Mesenteric fat pad (tissue), 1 donor: ENCODE measurements around the gene TMEM131. TPM values are rescaled to one million over a fixed set of nuclear protein-coding genes. Genes with fewer than 3 reads are reported as not detected.
A peak's percentile ranks its signal among the peaks of the same experiment; 100 is the strongest.

Experiments used
- DNase-seq: peaks from one replicate; pipeline ENCODE4 v3.0.0-alpha.2; 2020; ENCODE audit warnings: low spot score
- total RNA-seq: library from RNA; stranded (reverse); fragmentation: NEBNext Ultra II Directional; extraction: Animal tissue kit (Norgen Biotek cat#: 25700); gene quantifications from one replicate; pipeline ENCODE4 v1.2.1, GENCODE V29; 2021
- donor health status: DM: yes; HTN: yes; CAD: no.

TMEM131 gene
- total RNA-seq, 1 donor from 2014 or later = 34.8 TPM

GRCh38 chr2:97766567-97766966, 229.2 kb downstream of the TMEM131 start:
- no peak for DNase-seq

DNA sequence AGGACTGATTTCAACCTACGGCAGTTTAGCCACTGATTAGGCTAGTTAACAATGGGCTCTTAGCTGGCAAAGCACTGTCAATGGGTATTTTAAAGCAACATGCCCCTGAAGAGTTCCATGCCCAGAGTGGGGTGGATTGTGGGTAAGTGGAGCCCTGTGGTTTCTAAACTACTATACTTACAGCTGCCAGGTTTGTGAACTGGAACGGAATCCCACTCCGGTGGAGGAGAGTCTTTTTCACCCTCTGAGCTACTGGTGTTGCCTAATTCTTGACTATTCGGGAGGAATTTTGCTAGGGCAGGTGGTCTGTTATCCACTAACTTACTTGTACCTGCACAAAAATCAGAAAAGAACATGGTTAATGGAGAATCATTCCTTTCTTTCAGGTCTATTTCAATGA, 229.8 kb downstream of the TMEM131 start:
- no peak for DNase-seq

GRCh38 chr2:97764559-97765263, 231.0 kb downstream of the TMEM131 start:
- no peak for DNase-seq

DNA sequence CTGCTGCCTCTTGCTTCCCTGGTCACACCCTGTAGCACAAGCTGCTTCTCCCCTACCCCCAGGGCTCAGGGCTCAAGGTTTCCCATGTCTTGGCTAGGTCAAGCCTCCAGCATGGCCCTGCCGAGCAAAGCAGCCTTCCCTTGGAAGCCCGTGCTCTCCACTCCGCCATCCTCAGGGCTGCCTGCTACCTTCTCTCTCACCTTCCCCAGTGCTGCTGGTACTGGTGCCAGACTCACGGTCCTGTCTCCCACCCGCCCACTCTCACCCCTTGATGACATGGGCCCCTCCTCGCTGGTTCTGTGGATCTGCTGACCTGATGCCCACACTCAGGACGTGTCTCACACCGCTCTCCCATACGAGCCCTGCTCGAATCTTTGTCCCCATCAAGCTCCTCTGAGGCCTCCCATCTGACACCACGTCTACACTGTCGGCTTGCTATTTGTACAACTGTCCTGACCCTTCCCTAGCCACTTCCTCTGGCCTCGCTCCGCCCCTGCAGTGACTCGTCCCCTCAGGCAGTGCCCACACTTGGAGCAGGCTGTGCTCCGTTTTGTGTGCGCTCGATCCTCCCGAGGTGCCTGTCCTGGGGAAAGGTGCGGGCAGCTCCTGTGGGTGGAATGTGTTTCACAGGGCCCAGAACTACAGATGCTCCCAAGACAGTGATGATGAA, 232.4 kb downstream of the TMEM131 start:
- DNase-seq = no peak

- DNase-seq = no peak
These were observed 234.6 kb downstream of the TMEM131 start for GRCh38 chr2:97761192-97761591.

GRCh38 chr2:97760480-97761049, 235.2 kb downstream of the TMEM131 start:
- no peak for DNase-seq

DNA sequence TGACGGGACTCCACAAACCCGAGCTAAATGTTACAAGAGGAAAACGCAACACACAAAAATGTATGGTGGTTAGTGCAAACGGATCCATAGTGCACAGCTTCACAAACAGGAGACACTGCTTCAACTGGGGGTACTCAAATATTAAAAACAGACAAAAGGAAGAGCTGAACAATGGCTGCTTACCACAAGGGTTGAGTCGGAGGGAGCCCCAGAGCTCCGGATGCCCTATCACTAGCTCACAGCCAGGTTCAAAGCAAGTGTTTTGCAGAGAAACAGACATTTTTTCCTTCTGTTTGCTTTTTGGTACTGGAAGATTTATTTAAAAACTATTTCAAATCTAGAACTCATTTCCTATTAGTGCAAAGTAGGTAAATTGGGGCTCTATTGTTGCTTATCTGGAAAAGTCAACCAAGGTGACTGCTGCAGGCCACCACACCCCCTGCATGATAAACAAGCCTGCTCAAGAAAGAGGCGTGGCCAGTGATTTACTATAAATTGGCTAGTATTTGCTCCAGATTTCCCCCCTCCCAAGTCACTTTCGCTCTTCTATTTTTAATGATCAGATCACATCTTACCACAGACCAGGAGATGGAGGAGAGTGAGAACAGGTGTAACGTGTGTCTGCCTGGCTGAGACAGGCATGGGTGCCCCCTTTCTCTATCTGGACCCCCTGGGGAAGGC, 235.9 kb downstream of the TMEM131 start:
- no peak for DNase-seq

DNA sequence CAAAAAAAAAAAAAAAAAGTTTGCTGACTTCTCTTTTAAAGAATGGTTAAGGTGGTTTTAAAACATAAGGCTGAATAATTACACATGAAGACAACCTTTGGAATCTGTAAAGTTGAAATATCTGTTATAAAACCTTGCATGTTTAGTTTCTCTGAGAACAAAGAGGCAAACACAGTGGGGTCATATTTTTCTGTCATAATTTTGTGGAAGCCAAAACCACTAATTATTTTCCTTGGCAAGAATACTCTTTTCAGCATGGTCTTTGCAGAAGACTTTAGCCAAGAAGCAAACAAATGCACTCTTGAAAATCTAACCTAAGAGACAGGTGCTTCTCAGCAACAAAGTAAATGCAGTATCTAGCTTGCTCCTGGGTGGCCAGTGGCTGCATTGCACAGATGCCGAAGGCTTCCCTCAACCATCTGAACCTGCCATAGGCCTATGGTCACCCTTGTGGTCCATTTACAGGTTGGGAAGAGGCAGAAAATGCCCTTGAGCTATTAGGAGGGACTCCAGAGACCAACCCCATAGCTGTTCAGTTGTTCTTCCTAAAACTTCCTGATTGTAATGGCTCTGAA, 237.5 kb downstream of the TMEM131 start:
- DNase-seq = no peak

DNA sequence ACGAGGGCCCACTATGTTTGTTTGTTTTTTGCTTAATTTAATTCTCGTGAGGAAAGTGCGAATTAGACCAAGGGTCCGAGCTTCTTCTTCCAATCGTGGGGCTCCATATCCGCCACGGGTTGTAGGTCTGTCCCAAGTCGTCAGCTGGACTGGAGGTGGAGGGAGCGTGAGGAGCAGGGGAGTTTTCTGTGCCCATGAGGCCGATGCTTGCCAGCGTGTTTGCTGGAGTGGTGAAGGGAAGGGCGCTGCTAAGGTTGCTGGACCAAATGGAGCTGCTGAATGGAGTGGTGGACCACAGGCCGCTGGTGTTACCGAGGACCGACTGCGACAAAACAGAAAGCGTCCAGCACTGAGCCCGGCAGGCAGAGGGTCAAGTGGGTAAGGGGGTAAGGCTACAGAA, 238.7 kb downstream of the TMEM131 start:
- no peak for DNase-seq

- DNase-seq = no peak
These were observed 240.3 kb downstream of the TMEM131 start for GRCh38 chr2:97755491-97755890.

DNA sequence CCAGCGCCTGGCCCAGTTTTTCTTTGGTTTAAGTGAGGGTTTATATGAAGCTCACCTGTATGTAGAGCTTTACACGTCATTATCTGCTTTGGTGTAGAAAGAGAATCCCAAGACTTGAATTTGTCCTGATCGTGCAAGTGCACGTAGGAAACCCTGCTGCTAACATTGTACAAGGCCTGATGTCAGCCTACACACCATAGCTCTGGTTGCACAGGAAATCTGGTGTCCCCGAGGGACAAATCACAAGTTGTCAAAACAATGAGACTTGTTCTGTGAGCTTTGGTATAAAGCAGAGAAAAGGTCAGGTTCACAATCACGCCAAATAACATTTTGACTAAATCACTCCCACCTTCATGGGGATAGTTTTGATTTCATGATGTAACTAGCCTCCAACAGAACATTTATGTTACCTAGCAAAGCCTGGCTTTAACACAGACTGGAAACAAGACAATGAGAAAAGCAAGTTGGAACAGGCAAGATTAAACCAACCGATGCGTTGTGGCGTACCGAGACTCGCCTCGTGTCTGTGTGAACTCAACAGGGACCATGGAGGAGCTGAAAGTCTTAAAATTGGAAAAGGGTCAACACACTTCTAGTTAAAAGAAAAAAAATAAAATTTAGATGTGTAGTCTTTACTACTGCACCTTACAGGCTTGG, 240.9 kb downstream of the TMEM131 start:
- no peak for DNase-seq

GRCh38 chr2:97752342-97753334, 243.1 kb downstream of the TMEM131 start:
- no peak for DNase-seq

- DNase-seq = no peak
These were observed 244.0 kb downstream of the TMEM131 start for GRCh38 chr2:97751752-97752151.

DNA sequence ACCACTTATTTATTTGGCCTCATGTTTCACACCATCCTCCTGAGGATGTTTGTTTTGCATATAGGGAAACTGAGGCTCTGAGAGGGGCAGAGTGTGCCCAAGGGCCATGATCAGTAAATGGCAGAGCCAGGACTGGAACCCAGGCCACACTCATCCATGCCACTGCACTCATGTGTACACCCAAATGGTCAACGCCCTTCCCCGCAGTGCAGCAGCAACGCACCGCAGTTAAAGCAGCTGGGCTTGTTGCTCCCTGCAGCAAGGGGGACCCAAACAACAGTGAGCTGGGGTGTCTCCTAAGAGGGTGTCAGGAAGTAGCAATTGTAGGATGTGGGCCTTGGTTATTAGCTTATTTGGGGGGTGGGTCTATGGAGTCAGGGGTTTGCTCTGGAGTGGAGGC, 245.7 kb downstream of the TMEM131 start:
- peak; percentile 77 for DNase-seq

DNA sequence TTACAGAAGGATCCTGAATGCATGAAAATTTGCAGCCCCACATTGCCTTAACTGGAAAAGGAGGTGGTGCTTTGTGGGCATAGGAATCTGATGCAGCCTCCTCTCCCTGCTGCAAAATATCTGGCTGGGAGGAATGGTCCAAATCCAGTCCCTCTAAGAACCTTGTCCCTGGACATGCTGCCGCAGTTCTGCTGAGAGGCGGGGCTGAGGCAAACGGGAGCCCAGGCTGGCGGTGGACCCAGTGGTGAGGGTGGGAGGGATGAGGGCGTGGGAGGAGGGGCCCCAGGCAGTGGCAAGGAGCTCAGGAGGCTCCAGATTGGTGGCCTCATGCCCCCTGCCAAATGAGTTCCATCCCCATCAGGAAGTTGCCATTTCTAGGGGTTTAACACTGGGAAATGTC, 246.2 kb downstream of the TMEM131 start:
- no peak for DNase-seq

- no peak for DNase-seq
These were observed 248.0 kb downstream of the TMEM131 start for GRCh38 chr2:97747716-97748115.

DNA sequence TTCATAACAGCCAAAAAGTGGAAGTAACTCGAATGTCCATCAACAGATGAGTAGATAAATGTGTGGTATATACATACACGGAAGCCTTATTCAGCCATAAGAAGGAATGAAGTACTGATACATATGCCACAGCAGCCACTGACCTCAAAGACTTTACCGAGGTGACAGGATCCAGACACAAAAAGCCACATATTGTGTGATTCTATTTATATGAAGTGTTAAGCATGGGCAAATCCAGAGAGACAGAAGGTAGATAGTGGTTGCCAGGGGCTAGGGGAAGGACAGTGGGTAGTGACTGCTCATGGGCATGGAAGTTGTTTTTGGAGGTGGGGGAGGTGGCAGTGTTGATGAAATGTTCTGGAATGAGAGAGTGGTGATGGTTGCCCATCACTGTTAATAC, 248.5 kb downstream of the TMEM131 start:
- DNase-seq = no peak

DNA sequence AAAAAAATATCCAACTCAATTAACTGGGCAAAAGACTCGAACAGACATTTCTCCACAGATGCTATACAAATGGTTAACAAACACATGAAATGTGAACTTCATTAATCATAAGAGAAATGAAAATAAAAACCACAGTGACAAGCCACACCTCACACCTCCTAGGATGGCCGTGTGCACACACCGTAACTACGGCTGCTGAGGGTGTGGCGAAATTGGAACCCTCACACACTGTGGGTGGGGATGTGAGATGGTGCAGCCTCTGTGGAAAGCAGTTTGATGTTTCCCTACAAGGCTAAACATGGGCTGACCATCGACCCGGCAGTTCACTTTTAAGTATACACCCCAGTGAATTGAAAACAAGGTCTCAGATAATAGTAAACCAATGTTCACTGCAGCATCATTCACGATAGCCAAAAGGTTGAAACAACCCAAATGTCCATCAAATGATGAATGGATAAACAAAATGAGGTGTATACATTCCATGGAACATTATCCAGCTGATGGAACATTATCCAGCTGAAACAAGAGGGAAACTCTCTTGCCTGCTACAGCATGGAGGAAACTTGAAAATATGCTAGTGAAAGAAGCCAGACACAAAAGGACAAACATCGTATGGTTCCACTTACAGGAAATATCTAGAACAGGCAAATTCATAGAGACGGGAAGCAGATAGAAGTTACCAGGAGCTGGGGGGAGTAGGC, 250.1 kb downstream of the TMEM131 start:
- DNase-seq = no peak

- DNase-seq = peak; percentile 39
These were observed 251.8 kb downstream of the TMEM131 start for GRCh38 chr2:97743913-97744312.
